RWPE2 (cell line): ENCODE data around the gene RAPSN.
"Not testable (repeated sequence)": the region's sequence is repeated elsewhere in the genome, so short reads cannot be mapped to it uniquely, and the experiment has no call there.

Source experiments
- ATAC-seq: fragments of 200-7000 bp; cut with Tn5 transposase; 3 replicates; pipeline ENCODE4 v1.9.1; 2021; ENCODE audit warnings: low read depth
- DNase-seq: peaks from one replicate; pipeline ENCODE4 v3.0.0-alpha.2; 2020; ENCODE audit warnings: low spot score
- H3K27ac ChIP-seq: fragments of 450-650 bp; 2 replicates; pipeline ENCODE4 v1.5.1; 2017; ENCODE audit warnings: mild to moderate bottlenecking; ENCODE audit not compliant: poor library complexity, severe bottlenecking
- H3K27me3 ChIP-seq: fragments of 250-450 bp; sonication (Bioruptor Pico); 2 replicates; pipeline ENCODE4 v1.5.1; 2021; ENCODE audit warnings: mild to moderate bottlenecking, moderate library complexity; ENCODE audit not compliant: insufficient read depth, poor library complexity, severe bottlenecking
- H3K36me3 ChIP-seq: fragments of 250-450 bp; sonication (Bioruptor Pico); 2 replicates; pipeline ENCODE4 v1.5.1; 2020; ENCODE audit warnings: low read depth, mild to moderate bottlenecking, moderate library complexity
- H3K4me1 ChIP-seq: fragments of 250-450 bp; sonication (Bioruptor Pico); 2 replicates; pipeline ENCODE4 v1.5.1; 2021; ENCODE audit warnings: mild to moderate bottlenecking, moderate library complexity; ENCODE audit not compliant: insufficient read depth, poor library complexity, severe bottlenecking
- H3K4me3 ChIP-seq: fragments of 250-450 bp; sonication (Bioruptor Pico); 2 replicates; pipeline ENCODE4 v1.5.1; 2021; ENCODE audit warnings: mild to moderate bottlenecking, moderate library complexity; ENCODE audit not compliant: severe bottlenecking
- H3K9me3 ChIP-seq: fragments of 250-450 bp; sonication (Bioruptor Pico); 2 replicates; pipeline ENCODE4 v1.5.1; 2021; ENCODE audit warnings: mild to moderate bottlenecking, moderate library complexity; ENCODE audit not compliant: severe bottlenecking
- TF ChIP-seq, protein P1 (sequence below): fragments of 450-650 bp; IDR thresholded peaks from one replicate; pipeline ENCODE4 v1.5.1; 2017; ENCODE audit warnings: mild to moderate bottlenecking, moderate library complexity; ENCODE audit not compliant: poor library complexity, severe bottlenecking

The RAPSN gene

GRCh38 chr11:47461876-47462275, 12.9 kb upstream of the RAPSN start:
- ATAC-seq, result no peak
- no peaks in the 10 kb centered on the region for H3K27me3 ChIP-seq

GRCh38 chr11:47460571-47461235, 11.8 kb upstream of the RAPSN start:
- DNase-seq (no peak), ATAC-seq (no peak)
- Histone ChIP-seq H3K9me3 (no peaks in the 10 kb centered on the region), H3K4me3 (no peak overlapping the region), H3K4me1 (no peaks in the 10 kb centered on the region), H3K27me3 (no peaks in the 10 kb centered on the region), H3K27ac (no peak overlapping the region), H3K36me3 (peaks cover 43% of the 10 kb centered on the region)
- TF ChIP-seq, protein P1, sequence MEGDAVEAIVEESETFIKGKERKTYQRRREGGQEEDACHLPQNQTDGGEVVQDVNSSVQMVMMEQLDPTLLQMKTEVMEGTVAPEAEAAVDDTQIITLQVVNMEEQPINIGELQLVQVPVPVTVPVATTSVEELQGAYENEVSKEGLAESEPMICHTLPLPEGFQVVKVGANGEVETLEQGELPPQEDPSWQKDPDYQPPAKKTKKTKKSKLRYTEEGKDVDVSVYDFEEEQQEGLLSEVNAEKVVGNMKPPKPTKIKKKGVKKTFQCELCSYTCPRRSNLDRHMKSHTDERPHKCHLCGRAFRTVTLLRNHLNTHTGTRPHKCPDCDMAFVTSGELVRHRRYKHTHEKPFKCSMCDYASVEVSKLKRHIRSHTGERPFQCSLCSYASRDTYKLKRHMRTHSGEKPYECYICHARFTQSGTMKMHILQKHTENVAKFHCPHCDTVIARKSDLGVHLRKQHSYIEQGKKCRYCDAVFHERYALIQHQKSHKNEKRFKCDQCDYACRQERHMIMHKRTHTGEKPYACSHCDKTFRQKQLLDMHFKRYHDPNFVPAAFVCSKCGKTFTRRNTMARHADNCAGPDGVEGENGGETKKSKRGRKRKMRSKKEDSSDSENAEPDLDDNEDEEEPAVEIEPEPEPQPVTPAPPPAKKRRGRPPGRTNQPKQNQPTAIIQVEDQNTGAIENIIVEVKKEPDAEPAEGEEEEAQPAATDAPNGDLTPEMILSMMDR, result no peak

More at GRCh38 chr11:47461876-47462275, 12.9 kb upstream of the RAPSN start:
- no peaks in the 10 kb centered on the region for H3K9me3 ChIP-seq
- H3K4me3 ChIP-seq, result no peak overlapping the region
- TF ChIP-seq, protein P1, result no peak
- DNase-seq, result no peak
- peaks cover 51% of the 10 kb centered on the region for H3K36me3 ChIP-seq
- H3K27ac ChIP-seq, result no peak overlapping the region
- no peaks in the 10 kb centered on the region for H3K4me1 ChIP-seq

DNA sequence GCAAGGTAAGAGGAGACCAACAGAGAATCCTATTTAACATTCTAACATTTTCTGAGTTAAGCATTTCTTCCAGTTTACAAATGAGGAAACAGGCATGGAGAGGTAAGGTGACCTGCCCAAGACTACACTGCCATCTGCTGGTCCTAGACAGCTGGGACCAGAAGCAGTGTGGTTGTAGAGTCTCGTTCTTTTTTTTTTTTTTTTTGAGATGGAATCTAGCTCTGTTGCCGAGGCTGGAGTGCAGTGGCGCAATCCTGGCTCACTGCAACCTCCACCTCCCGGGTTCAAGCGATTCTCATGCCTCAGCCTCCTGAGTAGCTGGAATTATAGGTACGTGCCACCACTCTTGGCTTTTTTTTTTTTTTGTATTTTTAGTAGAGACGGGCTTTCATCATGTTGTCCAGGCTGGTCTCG, 5.3 kb upstream of the RAPSN start:
- TF ChIP-seq, protein P1, result peak; percentile 85
- peak; percentile 82 for ATAC-seq
- DNase-seq, H3K4me3 ChIP-seq, H3K36me3 ChIP-seq, H3K27ac ChIP-seq, H3K27me3 ChIP-seq, H3K9me3 ChIP-seq, H3K4me1 ChIP-seq: not testable (repeated sequence)

GRCh38 chr11:47453365-47453764, 4.4 kb upstream of the RAPSN start:
- no peaks in the 10 kb centered on the region for H3K9me3 ChIP-seq
- H3K27me3 ChIP-seq, result no peaks in the 10 kb centered on the region
- H3K27ac ChIP-seq, result no peak overlapping the region
- DNase-seq (no peak), ATAC-seq (no peak)
- no peaks in the 10 kb centered on the region for H3K36me3 ChIP-seq
- TF ChIP-seq, protein P1, result no peak
- H3K4me3 ChIP-seq, result no peak overlapping the region
- no peaks in the 10 kb centered on the region for H3K4me1 ChIP-seq

GRCh38 chr11:47451990-47452389, 3.1 kb upstream of the RAPSN start:
- H3K27ac ChIP-seq, result no peak overlapping the region
- H3K27me3 ChIP-seq, result no peaks in the 10 kb centered on the region
- H3K4me1 ChIP-seq, result no peaks in the 10 kb centered on the region
- no peaks in the 10 kb centered on the region for H3K9me3 ChIP-seq
- no peak for ATAC-seq
- TF ChIP-seq, protein P1, result no peak
- no peaks in the 10 kb centered on the region for H3K36me3 ChIP-seq
- DNase-seq, result no peak
- no peak overlapping the region for H3K4me3 ChIP-seq
